ELR (cell line): ENCODE measurements around the gene C1orf159.

Source experiments
- DNase-seq: peaks from one replicate; pipeline ENCODE4 v3.0.0-alpha.2; 2015; ENCODE audit warnings: low read depth

The C1orf159 gene

GRCh38 chr1:1132042-1132950 is 16.4 kb upstream of the C1orf159 start:
- DNase-seq = no peak

- no peak for DNase-seq
Measured at GRCh38 chr1:1130206-1131120, 14.6 kb upstream of the C1orf159 start.

- DNase-seq = no peak
Measured at GRCh38 chr1:1129381-1129821, 13.5 kb upstream of the C1orf159 start.

GRCh38 chr1:1128454-1129139 is 12.7 kb upstream of the C1orf159 start:
- DNase-seq = no peak

GRCh38 chr1:1127551-1128451 is 11.9 kb upstream of the C1orf159 start:
- DNase-seq = no peak

GRCh38 chr1:1125945-1126344 is 10.1 kb upstream of the C1orf159 start:
- no peak for DNase-seq

GRCh38 chr1:1124786-1125642 is 9.1 kb upstream of the C1orf159 start:
- DNase-seq = no peak

GRCh38 chr1:1124508-1124785 is 8.6 kb upstream of the C1orf159 start:
- no peak for DNase-seq

GRCh38 chr1:1123581-1124507 is 8.0 kb upstream of the C1orf159 start:
- DNase-seq = peak; percentile 65

GRCh38 chr1:1122981-1123480 is 7.1 kb upstream of the C1orf159 start:
- DNase-seq = peak; percentile 60

GRCh38 chr1:1122078-1122811 is 6.4 kb upstream of the C1orf159 start:
- DNase-seq = peak; percentile 77

- DNase-seq = no peak
Measured at GRCh38 chr1:1121611-1122077, 5.8 kb upstream of the C1orf159 start.

GRCh38 chr1:1120866-1121591 is 5.1 kb upstream of the C1orf159 start:
- no peak for DNase-seq

- DNase-seq = no peak
Measured at GRCh38 chr1:1120096-1120495, 4.2 kb upstream of the C1orf159 start.

GRCh38 chr1:1119272-1119890 is 3.5 kb upstream of the C1orf159 start:
- DNase-seq = no peak

- DNase-seq = no peak
Measured at GRCh38 chr1:1118876-1119220, 3.0 kb upstream of the C1orf159 start.
